Smooth muscle cell (in vitro differentiated cells): ENCODE measurements around the gene CYP2D6. TPM values are rescaled to one million over a fixed set of nuclear protein-coding genes. Genes with fewer than 3 reads are reported as not detected.
A peak's percentile ranks its signal among the peaks of the same experiment; 100 is the strongest.

Source experiments
- DNase-seq: peaks from one replicate; lab custom pipeline; 2025; ENCODE audit not compliant: unreplicated experiment; lab: John Stamatoyannopoulos, UW
- H2AFZ ChIP-seq: fragments of 200-600 bp; sonication (generic); 2 replicates; pipeline ENCODE4 v1.6.0; 2016; ENCODE audit warnings: antibody characterized with exemption, low read depth, mild to moderate bottlenecking
- H3F3A ChIP-seq: fragments of 200-600 bp; sonication (generic); 2 replicates; pipeline ENCODE4 v1.6.0; 2017; ENCODE audit warnings: antibody characterized with exemption, low read depth
- H3K27ac ChIP-seq: fragments of 200-600 bp; sonication (generic); 2 replicates; pipeline ENCODE4 v1.5.1; 2016; ENCODE audit warnings: low read depth, mild to moderate bottlenecking
- H3K27me3 ChIP-seq: fragments of 200-600 bp; sonication (generic); 2 replicates; pipeline ENCODE4 v1.6.1; 2016; ENCODE audit warnings: low read depth, mild to moderate bottlenecking
- H3K36me3 ChIP-seq: fragments of 200-600 bp; sonication (generic); 2 replicates; pipeline ENCODE4 v1.5.1; 2016; ENCODE audit warnings: low read depth
- H3K4me1 ChIP-seq: fragments of 200-600 bp; sonication (generic); 2 replicates; pipeline ENCODE4 v1.5.1; 2016; ENCODE audit warnings: low read depth
- H3K4me2 ChIP-seq: fragments of 200-600 bp; sonication (generic); 2 replicates; pipeline ENCODE4 v1.6.0; 2016; ENCODE audit warnings: mild to moderate bottlenecking
- H3K4me3 ChIP-seq: fragments of 200-600 bp; sonication (generic); 2 replicates; pipeline ENCODE4 v1.5.1; 2016; ENCODE audit warnings: mild to moderate bottlenecking
- H3K79me2 ChIP-seq: fragments of 200-600 bp; sonication (generic); 2 replicates; pipeline ENCODE4 v1.6.0; 2016; ENCODE audit warnings: low read depth, mild to moderate bottlenecking
- H3K9ac ChIP-seq: fragments of 200-600 bp; sonication (generic); 2 replicates; pipeline ENCODE4 v1.6.0; 2016; ENCODE audit warnings: low read depth
- H3K9me3 ChIP-seq: fragments of 200-600 bp; sonication (generic); replicated peaks from 2 replicates; pipeline ENCODE4 v1.5.1; 2016; ENCODE audit warnings: low read depth
- H4K20me1 ChIP-seq: fragments of 200-600 bp; sonication (generic); 2 replicates; pipeline ENCODE4 v1.6.0; 2016; ENCODE audit warnings: low read depth
- CTCF ChIP-seq: fragments of 200-600 bp; sonication (generic); IDR thresholded peaks from 2 replicates; pipeline ENCODE4 v1.5.1; 2017; ENCODE audit warnings: borderline replicate concordance, mild to moderate bottlenecking, antibody characterized with exemption; ENCODE audit not compliant: insufficient read depth, poor library complexity, severe bottlenecking
- WGBS: methylation state at CpG from one replicate; pipeline ENCODE4 v1.1.7; 2016; ENCODE audit warnings: low lambda C conversion rate; 5-methylcytosine and 5-hydroxymethylcytosine counted together
- polyA plus RNA-seq: library from polyadenylated mRNA; unstranded; fragments of >200 nt; fragmentation: Nextera tagmentation; extraction: Ambion mirVana; gene quantifications from 2 replicates; pipeline ENCODE4 v1.2.1, GENCODE V29; 2016
- total RNA-seq: library from RNA; depleted of rRNA; stranded (reverse); fragments of >200 nt; gene quantifications from 2 replicates; pipeline ENCODE4 v1.2.3, GENCODE V29; 2014

Gene CYP2D6
- total and polyA plus RNA-seq, 2 experiments from 2014 or later: 0.41 to 0.63 TPM

GRCh38 chr22:42176255-42176915 is 45.8 kb upstream of the CYP2D6 start:
- H3K4me3 ChIP-seq: no peak overlapping the region
- no peak for TF ChIP-seq CTCF
- H3K27ac ChIP-seq: no peak overlapping the region
- H3K79me2 ChIP-seq: peaks cover 8% of the 10 kb centered on the region
- H4K20me1 ChIP-seq: peaks cover 92% of the 10 kb centered on the region
- no peaks in the 10 kb centered on the region for H3K9me3 ChIP-seq
- H3K36me3 ChIP-seq: no peaks in the 10 kb centered on the region
- peaks cover 6% of the 10 kb centered on the region for H3K4me1 ChIP-seq
- no peak overlapping the region for H3K9ac ChIP-seq
- no peak overlapping the region for H2AFZ ChIP-seq
- WGBS: 74% methylated on average over 10 of the region's 10 CpGs
- H3F3A ChIP-seq: peaks cover 19% of the 10 kb centered on the region
- H3K4me2 ChIP-seq: no peak overlapping the region
- no peak for DNase-seq
- H3K27me3 ChIP-seq: no peaks in the 10 kb centered on the region

- no peak overlapping the region for H3K4me2 ChIP-seq
- H3K36me3 ChIP-seq: no peaks in the 10 kb centered on the region
- no peaks in the 10 kb centered on the region for H3K9me3 ChIP-seq
- H3K9ac ChIP-seq: no peak overlapping the region
- peaks cover 10% of the 10 kb centered on the region for H3K79me2 ChIP-seq
- H3K27me3 ChIP-seq: no peaks in the 10 kb centered on the region
- 52% methylated on average over 4 of the region's 4 CpGs for WGBS
- DNase-seq: no peak
- peaks cover 6% of the 10 kb centered on the region for H3K4me1 ChIP-seq
- H4K20me1 ChIP-seq: peaks cover 92% of the 10 kb centered on the region
- H3K27ac ChIP-seq: no peak overlapping the region
- H3K4me3 ChIP-seq: no peak overlapping the region
- no peak overlapping the region for H2AFZ ChIP-seq
- no peak for TF ChIP-seq CTCF
- peaks cover 21% of the 10 kb centered on the region for H3F3A ChIP-seq
Measured at GRCh38 chr22:42174062-42174461, 43.5 kb upstream of the CYP2D6 start.

- DNase-seq: no peak
- no peaks in the 10 kb centered on the region for H3K9me3 ChIP-seq
- H2AFZ ChIP-seq: no peak overlapping the region
- no peak overlapping the region for H3K9ac ChIP-seq
- H3K4me3 ChIP-seq: no peak overlapping the region
- H3K4me1 ChIP-seq: peaks cover 6% of the 10 kb centered on the region
- peak overlapping the region; percentile 78 for H3K27ac ChIP-seq
- WGBS: 77% methylated on average over 6 of the region's 6 CpGs
- peaks cover 92% of the 10 kb centered on the region for H4K20me1 ChIP-seq
- H3K4me2 ChIP-seq: peak overlapping the region; percentile 71
- peaks cover 10% of the 10 kb centered on the region for H3K79me2 ChIP-seq
- no peak for TF ChIP-seq CTCF
- H3F3A ChIP-seq: peaks cover 21% of the 10 kb centered on the region
- no peaks in the 10 kb centered on the region for H3K27me3 ChIP-seq
- no peaks in the 10 kb centered on the region for H3K36me3 ChIP-seq
Measured at GRCh38 chr22:42173183-42173926, 42.7 kb upstream of the CYP2D6 start.
